ENCODE measurements around the gene SLC38A5. TPM values are rescaled to one million over a fixed set of nuclear protein-coding genes. Genes with fewer than 3 reads are reported as not detected.

SLC38A5 gene
- total RNA-seq, 2 experiments from 2014 or later = 86.0 to 88.0 TPM

- peaks cover 4% of the 10 kb centered on the region for H3K36me3 Mint-ChIP-seq (ENCODE audit: low read depth)
- no peaks in the 10 kb centered on the region for H3K4me1 Mint-ChIP-seq (ENCODE audit: low read depth)
- H3K9me3 Mint-ChIP-seq (ENCODE audit: insufficient read depth) = no peaks in the 10 kb centered on the region
- H3K27ac Mint-ChIP-seq = no peak overlapping the region
- no peak for ATAC-seq
- CTCF ChIA-PET = no interaction called here
- POLR2A ChIA-PET = no interaction called here
- no peak overlapping the region for H3K4me3 Mint-ChIP-seq
- no peak for DNase-seq
- H3K27me3 Mint-ChIP-seq (ENCODE audit: low read depth) = no peaks in the 10 kb centered on the region
These were observed 19.2 kb upstream of the SLC38A5 start for GRCh38 chrX:48489296-48489695.

DNA sequence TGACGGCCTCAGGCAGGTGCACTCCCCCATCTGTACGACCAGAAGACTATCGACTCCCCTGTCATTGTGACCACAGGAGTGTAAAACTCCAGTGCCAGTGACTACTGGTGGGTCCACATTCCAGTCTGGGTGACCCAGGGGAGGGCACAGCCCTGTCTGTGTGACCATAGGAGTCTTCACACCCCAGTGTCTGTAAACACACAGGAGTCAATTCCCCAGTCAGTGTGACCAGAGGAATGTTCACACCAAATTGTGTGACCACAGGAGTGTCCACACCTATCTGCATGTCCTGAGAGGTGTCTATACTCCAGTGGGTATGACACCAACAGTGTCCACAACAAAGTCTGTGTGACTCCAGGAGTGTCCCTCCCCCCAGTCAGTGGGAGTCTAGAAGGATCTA, 18.0 kb upstream of the SLC38A5 start:
- no peaks in the 10 kb centered on the region for H3K27me3 Mint-ChIP-seq (ENCODE audit: low read depth)
- ChIA-PET CTCF (no interaction called here), POLR2A (no interaction called here)

DNA sequence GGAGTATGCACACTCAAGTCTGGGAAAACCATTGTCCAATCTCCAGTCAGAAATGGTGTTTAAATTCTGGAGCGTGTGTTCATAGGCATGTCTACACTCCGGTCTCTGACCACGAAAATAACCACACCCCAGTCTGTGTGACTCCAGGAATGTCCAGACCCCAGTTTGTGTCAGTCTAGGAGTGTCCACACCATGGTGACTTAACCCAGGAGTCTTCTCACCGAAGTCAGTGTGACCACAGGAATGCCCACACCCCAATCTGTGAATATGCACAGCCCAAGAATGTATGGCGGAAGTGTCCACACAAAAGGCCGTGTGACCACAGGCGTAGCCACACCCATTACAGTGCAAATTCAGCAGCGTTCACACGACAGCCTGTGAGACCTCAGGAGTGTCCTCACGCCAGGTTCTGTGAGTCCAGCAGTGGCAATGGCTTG, 17.3 kb upstream of the SLC38A5 start:
- no peak overlapping the region for H3K27ac Mint-ChIP-seq
- ATAC-seq = no peak
- ChIA-PET POLR2A (interaction anchor here (0.7 kb wide), 1 partner anchor 78 kb away, joined by 4 read pairs; no protein-coding TSS in a partner anchor), CTCF (no interaction called here)
- peaks cover 4% of the 10 kb centered on the region for H3K36me3 Mint-ChIP-seq (ENCODE audit: low read depth)
- H3K27me3 Mint-ChIP-seq (ENCODE audit: low read depth) = no peaks in the 10 kb centered on the region
- no peak overlapping the region for H3K4me3 Mint-ChIP-seq
- no peak for DNase-seq
- H3K4me1 Mint-ChIP-seq (ENCODE audit: low read depth) = no peaks in the 10 kb centered on the region
- H3K9me3 Mint-ChIP-seq (ENCODE audit: insufficient read depth) = no peaks in the 10 kb centered on the region

More for the DNA sequence above, 18.0 kb upstream of the SLC38A5 start:
- H3K4me3 Mint-ChIP-seq = no peak overlapping the region
- no peaks in the 10 kb centered on the region for H3K9me3 Mint-ChIP-seq (ENCODE audit: insufficient read depth)
- peaks cover 4% of the 10 kb centered on the region for H3K36me3 Mint-ChIP-seq (ENCODE audit: low read depth)
- no peaks in the 10 kb centered on the region for H3K4me1 Mint-ChIP-seq (ENCODE audit: low read depth)
- DNase-seq (no peak), ATAC-seq (no peak)
- H3K27ac Mint-ChIP-seq = no peak overlapping the region

GRCh38 chrX:48482526-48482925, 12.5 kb upstream of the SLC38A5 start:
- Mint-ChIP-seq H3K36me3 (ENCODE audit: low read depth) (peaks cover 31% of the 10 kb centered on the region), H3K4me3 (no peak overlapping the region), H3K27ac (no peak overlapping the region), H3K4me1 (ENCODE audit: low read depth) (peaks cover 11% of the 10 kb centered on the region), H3K9me3 (ENCODE audit: insufficient read depth) (no peaks in the 10 kb centered on the region), H3K27me3 (ENCODE audit: low read depth) (no peaks in the 10 kb centered on the region)
- no peak for DNase-seq
- no peak for ATAC-seq
- ChIA-PET POLR2A (no interaction called here), CTCF (no interaction called here)

GRCh38 chrX:48480583-48480982, 10.5 kb upstream of the SLC38A5 start:
- ChIA-PET CTCF (no interaction called here), POLR2A (no interaction called here)
- Mint-ChIP-seq H3K4me3 (no peak overlapping the region), H3K4me1 (ENCODE audit: low read depth) (peaks cover 21% of the 10 kb centered on the region), H3K27ac (peak overlapping the region; percentile 46), H3K9me3 (ENCODE audit: insufficient read depth) (no peaks in the 10 kb centered on the region), H3K27me3 (ENCODE audit: low read depth) (no peaks in the 10 kb centered on the region), H3K36me3 (ENCODE audit: low read depth) (peaks cover 33% of the 10 kb centered on the region)
- DNase-seq (no peak), ATAC-seq (no peak)

GRCh38 chrX:48480142-48480541, 10.1 kb upstream of the SLC38A5 start:
- H3K4me3 Mint-ChIP-seq = no peak overlapping the region
- ChIA-PET CTCF (interaction anchor here (1.2 kb wide), 1 partner anchor 14 kb away, joined by 3 read pairs; no protein-coding TSS in a partner anchor), POLR2A (no interaction called here)
- H3K27me3 Mint-ChIP-seq (ENCODE audit: low read depth) = no peaks in the 10 kb centered on the region
- H3K9me3 Mint-ChIP-seq (ENCODE audit: insufficient read depth) = no peaks in the 10 kb centered on the region
- no peak for ATAC-seq
- peaks cover 23% of the 10 kb centered on the region for H3K4me1 Mint-ChIP-seq (ENCODE audit: low read depth)
- H3K36me3 Mint-ChIP-seq (ENCODE audit: low read depth) = peaks cover 33% of the 10 kb centered on the region
- peak overlapping the region; percentile 46 for H3K27ac Mint-ChIP-seq
- DNase-seq = no peak

DNA sequence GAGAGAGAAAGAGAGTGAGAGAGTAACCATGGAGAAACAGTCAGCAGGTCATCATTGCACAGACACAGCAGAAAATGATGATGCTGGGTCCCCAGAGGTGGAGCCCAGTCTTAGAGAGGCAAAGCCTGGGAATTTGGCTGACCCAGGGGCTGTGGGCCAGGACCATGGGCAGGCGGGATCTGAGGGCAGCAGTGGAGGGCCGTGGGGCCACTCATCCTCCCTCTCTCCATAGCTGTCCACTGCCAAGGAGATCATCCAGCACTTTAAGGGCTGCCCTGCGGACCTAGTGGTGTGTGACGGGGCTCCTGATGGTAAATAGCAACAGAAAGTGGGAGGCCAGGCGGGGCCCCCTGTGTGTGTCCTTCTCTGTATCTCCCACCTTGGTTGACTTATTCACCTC, 8.7 kb upstream of the SLC38A5 start:
- H3K27me3 Mint-ChIP-seq (ENCODE audit: low read depth) = no peaks in the 10 kb centered on the region
- H3K36me3 Mint-ChIP-seq (ENCODE audit: low read depth) = peaks cover 33% of the 10 kb centered on the region

DNA sequence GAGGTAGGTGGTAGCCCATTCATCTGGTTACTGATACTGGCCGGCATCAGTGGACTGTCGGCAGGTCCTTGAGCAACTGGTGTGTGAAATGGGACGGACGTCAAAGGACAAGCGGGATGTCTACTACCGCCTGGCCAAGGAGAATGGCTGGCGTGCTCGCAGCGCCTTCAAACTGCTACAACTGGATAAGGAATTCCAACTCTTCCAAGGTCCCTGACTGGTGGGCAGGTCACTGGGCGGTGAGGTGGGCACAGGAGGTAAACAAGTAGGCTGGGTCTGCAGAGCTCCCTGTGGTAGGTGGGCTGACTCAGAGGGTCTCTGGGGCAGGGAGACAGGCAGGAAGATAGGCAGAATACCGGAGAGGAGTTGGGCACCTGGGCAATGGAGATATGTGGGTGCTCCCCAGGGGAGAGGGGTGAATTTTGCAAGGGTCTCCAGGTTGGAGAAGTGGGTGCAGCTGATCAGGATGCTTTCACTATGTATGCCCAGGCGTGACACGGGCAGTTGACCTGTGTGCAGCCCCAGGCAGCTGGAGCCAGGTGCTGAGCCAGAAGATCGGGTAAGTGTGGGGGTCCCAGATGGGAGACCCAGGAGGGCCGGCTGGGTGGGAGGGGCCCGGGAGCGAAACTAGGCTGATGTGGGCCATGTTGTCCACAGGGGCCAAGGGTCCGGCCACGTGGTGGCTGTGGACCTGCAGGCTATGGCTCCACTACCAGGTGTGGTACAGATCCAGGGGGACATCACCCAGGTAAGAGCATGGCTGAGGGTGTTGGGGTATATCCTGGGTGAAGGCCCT, 8.1 kb upstream of the SLC38A5 start:
- H3K9me3 Mint-ChIP-seq (ENCODE audit: insufficient read depth) = no peaks in the 10 kb centered on the region
- H3K27me3 Mint-ChIP-seq (ENCODE audit: low read depth) = no peaks in the 10 kb centered on the region
- H3K27ac Mint-ChIP-seq = peak overlapping the region; percentile 92
- H3K4me1 Mint-ChIP-seq (ENCODE audit: low read depth) = peaks cover 41% of the 10 kb centered on the region
- peaks cover 33% of the 10 kb centered on the region for H3K36me3 Mint-ChIP-seq (ENCODE audit: low read depth)
- CTCF ChIA-PET = no interaction called here
- ATAC-seq (no peak), DNase-seq (no peak)
- POLR2A ChIA-PET = no interaction called here
- H3K4me3 Mint-ChIP-seq = peak overlapping the region; percentile 94

More for the DNA sequence above, 8.7 kb upstream of the SLC38A5 start:
- H3K9me3 Mint-ChIP-seq (ENCODE audit: insufficient read depth) = no peaks in the 10 kb centered on the region
- peak overlapping the region; percentile 60 for H3K27ac Mint-ChIP-seq
- DNase-seq = no peak
- H3K4me3 Mint-ChIP-seq = no peak overlapping the region
- ChIA-PET CTCF (interaction anchor here (1.2 kb wide), 1 partner anchor 15 kb away, joined by 3 read pairs; no protein-coding TSS in a partner anchor), POLR2A (no interaction called here)
- peaks cover 36% of the 10 kb centered on the region for H3K4me1 Mint-ChIP-seq (ENCODE audit: low read depth)
- no peak for ATAC-seq

GRCh38 chrX:48476919-48477318, 6.9 kb upstream of the SLC38A5 start:
- POLR2A ChIA-PET = no interaction called here
- H3K36me3 Mint-ChIP-seq (ENCODE audit: low read depth) = peaks cover 28% of the 10 kb centered on the region
- H3K27ac Mint-ChIP-seq = peak overlapping the region; percentile 92
- CTCF ChIA-PET = no interaction called here
- no peak for ATAC-seq
- no peak for DNase-seq
- H3K4me1 Mint-ChIP-seq (ENCODE audit: low read depth) = peaks cover 42% of the 10 kb centered on the region
- peak overlapping the region; percentile 94 for H3K4me3 Mint-ChIP-seq
- no peaks in the 10 kb centered on the region for H3K9me3 Mint-ChIP-seq (ENCODE audit: insufficient read depth)
- H3K27me3 Mint-ChIP-seq (ENCODE audit: low read depth) = no peaks in the 10 kb centered on the region

GRCh38 chrX:48475774-48476577, 5.9 kb upstream of the SLC38A5 start, which contains the start of gene FTSJ1:
TSS of gene FTSJ1 (plus strand) at chrX:48476199. CDS start at chrX:48478048, 1,849 bp downstream.
- ChIA-PET CTCF (interaction anchor here (2.2 to 3.6 kb wide), 2 partner anchors 64 to 393 kb away, joined by 10 to 21 read pairs; partner anchors contain the start of gene TBC1D25), POLR2A (no interaction called here)
- Mint-ChIP-seq H3K27me3 (ENCODE audit: low read depth) (no peaks in the 10 kb centered on the region), H3K27ac (peak within 1 kb of the TSS; percentile 92), H3K36me3 (ENCODE audit: low read depth) (peaks cover 26% of the 10 kb centered on the region), H3K4me1 (ENCODE audit: low read depth) (peaks cover 46% of the 10 kb centered on the region), H3K4me3 (peak within 1 kb of the TSS; percentile 94), H3K9me3 (ENCODE audit: insufficient read depth) (no peaks in the 10 kb centered on the region)
- DNase-seq (peak; percentile 93), ATAC-seq (peak; percentile 94)

- DNase-seq (no peak), ATAC-seq (no peak)
- Mint-ChIP-seq H3K27ac (peak overlapping the region; percentile 92), H3K36me3 (ENCODE audit: low read depth) (peaks cover 22% of the 10 kb centered on the region), H3K4me1 (ENCODE audit: low read depth) (peaks cover 48% of the 10 kb centered on the region), H3K27me3 (ENCODE audit: low read depth) (no peaks in the 10 kb centered on the region), H3K9me3 (ENCODE audit: insufficient read depth) (no peaks in the 10 kb centered on the region), H3K4me3 (peak overlapping the region; percentile 94)
- ChIA-PET CTCF (interaction anchor here (1.1 to 3.6 kb wide), 3 partner anchors 54 to 392 kb away, joined by 3 to 21 read pairs (median 10); partner anchors contain the start of gene TBC1D25), POLR2A (interaction anchor here (0.7 kb wide), 1 partner anchor 47 kb away, joined by 3 read pairs; no protein-coding TSS in a partner anchor)
These were observed 5.2 kb upstream of the SLC38A5 start for GRCh38 chrX:48475296-48475695.

Data from activated CD8-positive, alpha-beta T cell treated with anti-CD3 and anti-CD28 coated beads, Interleukin-2, amount 10 ng/mL, durations not matched to agents 7 days and 5 days (primary cell).